Measurements from ENCODE around the gene NFIA.

NFIA gene

GRCh38 chr1:61077676-61078541 lies 4.5 kb upstream of the NFIA start:
- peak overlapping the region; percentile 87 to 98 (median 97) for H3K4me3 Mint-ChIP-seq
- peak overlapping the region; percentile 88 to 97 (median 96) for H3K27ac Mint-ChIP-seq
- no peaks in the 10 kb centered on the region for H3K36me3 Mint-ChIP-seq (ENCODE audit: low read depth)
- TF ChIP-seq CTCF (IDR thresholded peaks at IDR 0.05; ENCODE audit: unreplicated experiment in 3 of 3): no peak
- peaks cover 47% of the 10 kb centered on the region for H3K4me1 Mint-ChIP-seq
- H3K27me3 Mint-ChIP-seq (ENCODE audit: low read depth): peaks cover 10% of the 10 kb centered on the region
- H3K9me3 Mint-ChIP-seq: no peaks in the 10 kb centered on the region

- Mint-ChIP-seq H3K4me3 (peak overlapping the region; percentile 87 to 98 (median 97)), H3K36me3 (ENCODE audit: low read depth) (peaks cover under 1% of the 10 kb centered on the region), H3K27ac (peak overlapping the region; percentile 88 to 97 (median 96)), H3K27me3 (ENCODE audit: low read depth) (peaks cover 12% of the 10 kb centered on the region), H3K4me1 (peaks cover 47% of the 10 kb centered on the region), H3K9me3 (no peaks in the 10 kb centered on the region)
- TF ChIP-seq CTCF (IDR thresholded peaks at IDR 0.05; ENCODE audit: unreplicated experiment in 3 of 3): no peak
Measured at GRCh38 chr1:61078618-61079295, 3.6 kb upstream of the NFIA start.

GRCh38 chr1:61079296-61079897 lies 3.0 kb upstream of the NFIA start:
- Mint-ChIP-seq H3K36me3 (ENCODE audit: low read depth) (peaks cover 3% of the 10 kb centered on the region), H3K4me1 (peaks cover 51% of the 10 kb centered on the region), H3K4me3 (peak overlapping the region; percentile 87 to 98 (median 97)), H3K27ac (peak overlapping the region; percentile 88 to 97 (median 96)), H3K27me3 (ENCODE audit: low read depth) (peaks cover 18% of the 10 kb centered on the region), H3K9me3 (no peaks in the 10 kb centered on the region)
- TF ChIP-seq CTCF (IDR thresholded peaks at IDR 0.05; ENCODE audit: unreplicated experiment in 3 of 3): no peak

- H3K36me3 Mint-ChIP-seq (ENCODE audit: low read depth): peaks cover 3% of the 10 kb centered on the region
- H3K27me3 Mint-ChIP-seq (ENCODE audit: low read depth): peaks cover 23% of the 10 kb centered on the region
- peak overlapping the region; percentile 88 to 97 (median 96) for H3K27ac Mint-ChIP-seq
- TF ChIP-seq CTCF (IDR thresholded peaks at IDR 0.05; ENCODE audit: unreplicated experiment in 3 of 3): no peak
- H3K4me1 Mint-ChIP-seq: peaks cover 56% of the 10 kb centered on the region
- peak overlapping the region; percentile 87 to 98 (median 97) for H3K4me3 Mint-ChIP-seq
- no peaks in the 10 kb centered on the region for H3K9me3 Mint-ChIP-seq
Measured at GRCh38 chr1:61079898-61080336, 2.4 kb upstream of the NFIA start.

GRCh38 chr1:61080413-61081143 lies 1.8 kb upstream of the NFIA start:
- H3K4me1 Mint-ChIP-seq: peaks cover 62% of the 10 kb centered on the region
- H3K27ac Mint-ChIP-seq: peak overlapping the region; percentile 88 to 97 (median 96)
- TF ChIP-seq CTCF (IDR thresholded peaks at IDR 0.05; ENCODE audit: unreplicated experiment in 3 of 3): no peak
- peaks cover 26% of the 10 kb centered on the region for H3K27me3 Mint-ChIP-seq (ENCODE audit: low read depth)
- no peaks in the 10 kb centered on the region for H3K9me3 Mint-ChIP-seq
- peak overlapping the region; percentile 87 to 98 (median 97) for H3K4me3 Mint-ChIP-seq
- H3K36me3 Mint-ChIP-seq (ENCODE audit: low read depth): peaks cover 3% of the 10 kb centered on the region

Data from nephron (organoid).